Hematopoietic multipotent progenitor cell treated with erythropoietin and hydrocortisone succinate and interleukin-3 and kit ligand, for 8 days (in vitro differentiated cells): ENCODE results near the gene ZCCHC14.
A peak's percentile ranks its signal among the peaks of the same experiment; 100 is the strongest.
"Not testable (repeated sequence)": the region's sequence is repeated elsewhere in the genome, so short reads cannot be mapped to it uniquely, and the experiment has no call there.

Source experiments
- DNase-seq: peaks from one replicate; pipeline ENCODE4 v3.0.0-alpha.2; 2015

ZCCHC14 gene

DNA sequence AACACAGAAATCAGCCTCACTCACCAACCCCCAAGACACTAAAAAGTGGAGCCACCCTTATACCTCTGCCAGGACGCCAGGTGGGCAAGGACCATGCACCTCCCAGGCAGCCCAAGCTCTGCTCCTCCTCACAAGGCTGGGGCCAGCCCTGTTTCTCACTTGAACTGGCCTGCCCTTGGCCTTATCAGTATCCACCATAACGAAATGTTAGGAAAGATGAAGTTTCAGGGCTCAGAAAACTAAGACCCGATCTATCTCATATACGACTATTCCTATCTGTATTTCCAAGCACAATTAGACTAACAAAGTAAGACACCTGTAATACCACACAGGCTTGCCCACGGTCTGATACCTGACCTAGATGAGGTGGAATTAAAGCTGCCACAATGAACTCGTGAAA is 116.2 kb downstream of the ZCCHC14 start:
- peak; percentile 71 for DNase-seq

DNA sequence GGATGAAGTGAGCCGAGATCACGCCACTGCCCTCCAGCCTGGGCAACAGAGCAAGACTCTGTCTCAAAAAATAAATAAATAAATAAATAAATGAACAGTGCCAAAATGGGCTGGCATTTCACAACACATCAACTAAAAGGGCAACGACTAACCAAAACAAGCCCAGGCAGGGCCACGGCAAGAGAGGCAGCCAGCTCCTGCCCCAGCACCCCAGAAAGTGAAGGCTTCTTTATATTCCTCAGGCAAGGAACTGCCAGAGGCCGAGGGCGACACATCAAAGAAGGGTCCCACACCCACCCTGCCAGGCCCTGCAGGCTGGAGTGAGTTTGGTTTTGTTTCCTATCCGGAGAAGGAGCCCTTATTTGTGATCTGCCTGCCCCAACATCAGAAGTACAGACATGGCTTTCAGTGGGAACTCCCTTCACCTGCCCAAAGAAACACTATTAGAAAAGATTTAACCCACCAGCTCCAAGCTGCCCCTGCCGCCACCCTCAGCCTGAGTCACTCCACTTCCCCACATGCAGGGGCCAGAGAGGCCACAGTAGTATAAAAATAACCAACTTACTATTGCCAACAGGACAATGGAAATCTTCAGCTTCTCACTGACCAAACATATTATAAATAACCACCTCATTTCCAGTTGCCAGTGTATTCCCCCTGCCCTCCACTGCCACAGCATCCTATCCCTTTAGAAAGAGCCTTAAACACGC is 117.2 kb downstream of the ZCCHC14 start:
- no peak for DNase-seq

DNA sequence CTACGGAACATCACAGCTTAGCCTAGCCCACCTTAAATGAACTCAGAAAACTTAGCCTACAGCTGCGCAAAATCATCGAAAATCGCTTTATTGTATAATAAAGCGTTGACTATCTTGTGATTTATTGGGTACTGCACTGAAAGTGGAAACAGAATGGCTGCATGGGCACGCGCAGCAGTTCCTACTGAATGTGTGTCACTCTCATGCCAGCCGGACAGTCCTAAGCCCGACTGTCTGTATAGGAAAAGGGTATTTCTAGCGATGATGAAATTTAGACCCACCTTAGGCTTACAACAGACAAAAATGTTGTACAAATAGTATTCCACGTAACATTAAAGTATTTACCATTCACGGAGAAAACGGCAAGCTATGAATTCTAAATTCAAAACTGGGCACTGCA is 118.5 kb downstream of the ZCCHC14 start:
- DNase-seq = no peak

DNA sequence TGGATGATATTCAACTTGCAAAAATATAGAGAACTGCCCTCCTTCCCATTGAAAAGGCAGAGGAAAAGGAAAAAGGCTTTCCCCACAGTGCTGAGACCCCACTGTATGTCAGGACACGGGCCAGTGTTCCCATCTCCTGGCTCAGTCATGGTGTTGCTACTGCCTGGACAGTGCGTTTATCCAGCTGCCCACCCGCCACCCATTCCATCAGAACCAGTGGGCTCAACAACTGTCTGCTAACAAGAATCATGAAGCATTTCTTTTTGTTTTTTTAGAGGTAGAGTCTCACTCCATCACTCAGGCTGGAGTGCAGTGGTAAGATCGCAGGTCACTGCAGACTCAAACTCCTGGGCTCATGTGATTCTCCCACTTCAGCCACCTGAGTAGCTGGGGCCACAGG is 120.5 kb downstream of the ZCCHC14 start:
- no peak for DNase-seq

DNA sequence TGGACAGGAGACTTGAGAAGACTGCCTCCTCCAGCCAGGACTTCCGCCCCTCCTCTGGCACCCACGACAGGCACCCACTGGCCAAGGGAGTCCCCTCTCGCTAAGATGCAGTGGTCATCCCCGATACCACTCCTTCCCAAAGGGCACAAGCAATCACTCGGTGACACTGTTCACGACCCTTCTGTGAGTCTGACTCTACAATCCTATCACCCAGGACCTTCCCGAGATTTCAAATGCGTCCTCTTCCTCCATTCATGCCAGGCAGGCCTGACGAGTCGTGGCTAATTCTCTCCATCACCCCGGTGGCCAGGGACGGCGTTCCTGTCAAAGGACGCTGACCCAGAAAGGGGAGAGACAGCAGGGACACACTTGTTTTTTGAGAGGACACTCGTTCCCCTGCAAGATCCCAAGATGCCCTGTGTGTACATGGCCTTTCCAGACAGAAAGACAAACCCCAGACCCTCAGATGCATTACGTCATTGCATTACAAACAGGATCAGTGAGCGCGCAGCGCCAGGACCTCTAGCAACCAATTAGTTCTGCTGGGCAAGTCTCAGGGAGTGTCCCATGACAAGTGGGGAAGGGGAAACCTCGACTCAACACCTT is 121.5 kb downstream of the ZCCHC14 start:
- DNase-seq = no peak

DNA sequence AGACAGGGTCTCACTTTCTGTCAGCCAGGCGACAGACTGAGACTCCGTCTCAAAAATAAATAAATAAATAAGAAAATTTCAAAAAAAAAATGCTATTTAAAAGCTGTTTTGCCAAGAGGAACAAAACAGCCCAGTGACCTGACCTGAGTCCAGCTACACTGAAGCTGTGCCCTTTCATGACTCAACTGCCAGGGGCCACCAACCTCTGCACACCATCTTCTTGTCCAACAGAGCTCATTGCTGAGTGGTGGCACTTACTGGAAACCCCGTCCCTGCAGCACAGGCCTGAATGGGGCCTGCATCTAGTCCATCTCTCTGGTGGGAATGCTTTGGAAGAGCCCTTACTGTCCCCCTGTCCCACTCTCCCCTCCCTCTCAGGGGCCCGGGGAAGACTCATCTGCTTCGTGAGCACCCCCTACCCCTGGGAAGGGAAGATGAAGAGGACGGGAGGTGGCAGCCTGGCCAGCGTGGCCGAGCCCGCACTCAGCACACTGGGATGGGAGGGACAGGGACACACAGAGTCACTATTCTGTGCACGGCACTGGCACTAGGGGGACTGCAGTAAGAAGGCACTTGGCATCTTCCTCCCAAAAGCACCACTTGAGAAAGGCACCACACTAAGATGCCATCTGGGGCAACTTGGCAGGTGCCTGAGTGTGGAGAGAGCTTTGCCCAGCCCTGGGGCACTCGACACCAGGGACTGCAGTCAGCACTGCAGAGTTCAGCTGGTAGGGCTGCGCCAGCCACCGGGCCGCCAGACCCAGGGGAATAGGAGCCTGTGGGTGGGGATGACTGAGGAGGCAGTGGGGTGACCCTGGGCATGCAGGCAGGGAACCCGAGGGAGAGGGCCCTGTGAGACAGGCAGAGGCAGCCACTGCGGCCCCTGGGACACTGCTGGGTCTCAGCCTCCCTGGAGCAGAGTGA is 122.8 kb downstream of the ZCCHC14 start:
- DNase-seq = no peak

DNA sequence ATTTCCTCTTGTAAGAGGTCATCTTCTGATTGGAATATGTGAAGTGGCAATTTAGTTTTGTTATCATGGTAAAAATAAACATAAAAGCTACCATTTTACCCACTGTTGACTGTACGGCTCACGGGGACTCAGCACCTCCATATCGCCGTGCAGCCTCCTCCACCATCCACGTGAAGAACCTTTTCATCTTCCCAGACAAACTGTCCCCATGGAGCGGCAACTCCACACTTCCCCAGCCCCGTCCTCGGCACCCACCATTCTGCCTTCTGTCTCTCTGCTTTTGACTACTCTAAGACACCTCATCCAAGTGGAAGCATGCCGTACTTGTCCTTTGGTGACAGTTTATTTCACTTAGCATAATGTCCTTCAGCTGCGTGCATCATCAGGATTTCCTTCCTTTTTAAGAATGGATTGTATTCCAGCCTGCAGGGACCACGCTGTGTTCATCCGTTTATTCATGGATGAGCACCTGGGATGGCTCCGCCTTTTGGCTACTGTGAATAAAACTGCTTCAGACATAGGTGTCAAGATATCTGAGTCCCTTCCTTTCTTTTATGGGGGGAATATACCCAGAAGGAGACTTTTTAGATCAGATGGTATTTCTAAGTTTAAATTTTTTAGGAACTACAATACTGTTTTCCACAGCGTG is 123.6 kb downstream of the ZCCHC14 start:
- no peak for DNase-seq

DNA sequence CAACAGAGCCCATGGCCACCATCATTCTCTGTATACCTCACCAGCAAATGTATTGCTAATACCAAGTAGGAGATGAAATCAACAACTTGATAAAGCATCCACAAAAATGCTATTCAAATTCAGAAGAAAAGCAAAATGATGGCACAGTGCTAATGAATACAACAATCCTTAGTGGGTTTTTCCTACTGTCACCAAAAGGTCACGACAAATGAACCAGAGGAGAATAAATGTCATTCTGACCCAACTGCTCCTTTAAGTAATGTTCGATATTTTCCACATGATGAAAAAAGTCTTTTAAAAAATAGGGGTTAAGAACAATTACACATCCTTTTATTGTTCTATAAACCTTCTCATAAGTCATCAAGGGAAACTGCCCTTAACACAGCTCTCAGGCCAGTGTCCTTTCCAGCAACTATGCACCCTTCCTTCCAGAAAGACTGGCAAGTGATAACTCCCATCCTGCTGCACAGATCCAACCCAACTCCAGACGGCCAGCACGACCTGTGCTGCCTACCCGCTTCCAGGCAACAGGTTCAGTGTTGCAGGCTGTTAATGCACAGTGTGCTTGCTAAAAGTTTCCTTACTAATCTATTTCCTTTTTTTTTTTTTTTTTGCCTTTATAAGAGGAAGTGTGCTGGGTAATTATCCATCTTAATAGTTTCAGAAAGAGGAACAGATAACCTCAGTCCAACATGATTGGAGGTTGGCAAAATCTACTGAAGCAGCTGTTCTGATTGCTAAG is 124.6 kb downstream of the ZCCHC14 start:
- no peak for DNase-seq

DNA sequence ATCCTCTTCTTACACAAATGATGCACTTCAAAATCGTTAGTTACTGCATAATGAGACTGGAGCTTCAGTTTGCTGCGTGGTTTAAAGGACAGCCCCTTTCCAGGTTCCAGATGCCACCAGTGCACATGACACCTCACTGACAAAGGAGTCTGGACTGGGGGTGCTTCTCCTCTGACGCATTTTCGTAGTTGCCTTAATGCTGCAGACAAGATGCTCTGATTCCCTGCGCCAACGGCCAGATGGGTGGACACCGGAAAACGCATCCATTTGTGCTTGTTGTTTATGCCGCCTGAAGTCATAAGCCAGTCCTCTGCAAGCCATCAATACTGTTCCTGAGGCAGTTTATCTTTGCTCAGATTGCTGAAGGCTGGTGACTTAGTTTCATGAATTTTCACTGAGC is 125.3 kb downstream of the ZCCHC14 start:
- DNase-seq = no peak

DNA sequence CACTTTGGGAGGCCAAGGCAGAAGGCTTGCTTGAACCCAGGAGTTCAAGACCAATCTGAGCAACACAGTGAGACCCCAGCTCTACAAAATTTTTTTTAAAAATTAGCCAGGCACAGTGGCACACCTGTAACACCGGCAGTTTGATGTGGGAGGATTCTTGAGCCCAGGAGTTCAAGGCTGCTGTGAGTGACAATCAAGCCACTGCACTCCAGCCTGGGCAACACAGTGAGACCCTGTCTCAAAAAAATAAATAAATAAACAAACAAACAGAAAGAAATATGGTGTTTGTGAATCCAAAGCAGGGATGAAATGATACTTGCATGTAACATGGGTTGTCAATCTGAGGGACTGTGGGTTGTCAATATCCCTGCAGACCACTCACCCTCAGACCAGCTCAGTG is 125.9 kb downstream of the ZCCHC14 start:
- no peak for DNase-seq

DNA sequence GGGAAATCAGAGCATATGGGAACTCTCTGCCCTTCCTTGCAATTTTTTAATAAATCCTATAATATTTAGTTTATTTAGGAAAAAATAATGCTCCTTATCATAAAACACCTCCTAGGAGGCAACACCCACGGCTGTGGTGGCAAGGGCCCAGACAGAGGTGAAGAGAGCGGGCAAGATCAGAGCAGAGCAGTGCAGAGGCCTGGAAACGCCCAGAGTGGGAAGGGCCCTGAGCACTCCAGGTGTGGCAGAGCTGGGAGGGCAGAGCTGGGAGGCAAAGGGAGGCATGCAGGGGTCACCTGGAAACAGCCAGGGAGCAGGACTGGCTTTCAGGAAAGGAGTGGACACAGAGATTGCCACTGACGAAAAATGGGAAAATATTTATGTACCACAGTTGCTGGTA is 126.5 kb downstream of the ZCCHC14 start:
- DNase-seq = no peak

DNA sequence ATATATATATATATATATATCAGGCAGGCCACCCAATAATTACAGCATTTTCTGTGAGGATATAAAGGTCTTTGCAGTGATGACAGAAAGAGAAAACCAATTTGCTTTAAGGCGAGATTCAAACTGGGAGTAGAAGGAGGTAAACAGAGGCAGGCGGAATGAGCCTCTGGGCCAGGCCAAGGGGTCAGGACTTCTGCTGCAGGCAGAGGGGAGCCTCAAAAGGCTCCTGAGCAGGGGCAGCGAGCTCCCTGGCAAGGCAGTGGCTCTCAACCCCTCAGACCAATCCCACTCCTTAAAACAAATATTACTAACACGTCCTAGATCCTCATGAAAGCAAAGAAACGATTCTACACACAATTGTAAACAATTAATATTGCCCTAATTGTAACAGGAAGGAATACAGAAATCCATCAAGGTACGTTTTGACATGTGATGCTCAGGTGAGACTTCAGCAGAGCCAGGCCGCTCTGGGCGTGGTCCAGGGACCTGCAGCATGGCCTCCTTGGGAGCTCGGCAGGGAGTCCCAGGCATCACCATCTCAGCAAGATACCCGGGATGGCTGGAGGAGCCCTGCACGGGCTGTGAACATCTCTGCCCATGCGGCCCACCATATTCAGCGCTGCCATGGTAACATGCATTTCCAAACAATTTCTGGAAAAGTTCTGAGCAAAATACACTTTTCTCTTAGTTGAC is 127.7 kb downstream of the ZCCHC14 start:
- DNase-seq = no peak

DNA sequence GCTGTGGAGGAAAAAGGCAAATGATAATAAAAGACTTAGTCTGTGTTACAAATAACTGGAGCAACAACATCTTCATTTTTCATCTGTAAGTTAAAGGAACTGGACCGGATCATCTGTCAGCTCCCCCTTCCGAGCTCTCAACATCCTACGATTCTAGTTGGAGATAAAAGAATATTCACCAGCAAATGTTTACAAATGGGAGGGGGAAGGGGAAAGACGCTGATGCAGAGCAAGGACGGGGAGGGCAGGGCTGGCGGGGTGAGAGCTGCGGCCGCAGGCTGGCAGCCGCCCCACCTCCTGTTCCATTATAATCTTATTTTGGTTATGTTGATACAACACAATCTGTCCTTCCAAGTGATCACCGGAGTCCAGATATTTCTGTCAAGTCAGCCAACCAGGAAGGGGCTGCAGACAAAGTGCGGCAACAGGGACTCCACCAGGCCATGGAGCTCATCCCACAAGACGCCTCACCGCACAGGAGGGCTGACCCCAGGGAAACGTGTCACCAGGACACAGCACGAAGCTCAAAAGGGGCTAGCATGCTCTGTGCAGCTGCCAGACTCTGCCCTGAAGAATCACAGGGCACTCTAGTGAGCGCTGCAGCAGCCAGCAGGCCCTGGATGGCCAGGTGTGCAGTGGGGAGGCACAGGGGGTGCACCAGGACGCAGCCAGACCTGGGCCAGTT is 128.9 kb downstream of the ZCCHC14 start:
- DNase-seq = no peak

DNA sequence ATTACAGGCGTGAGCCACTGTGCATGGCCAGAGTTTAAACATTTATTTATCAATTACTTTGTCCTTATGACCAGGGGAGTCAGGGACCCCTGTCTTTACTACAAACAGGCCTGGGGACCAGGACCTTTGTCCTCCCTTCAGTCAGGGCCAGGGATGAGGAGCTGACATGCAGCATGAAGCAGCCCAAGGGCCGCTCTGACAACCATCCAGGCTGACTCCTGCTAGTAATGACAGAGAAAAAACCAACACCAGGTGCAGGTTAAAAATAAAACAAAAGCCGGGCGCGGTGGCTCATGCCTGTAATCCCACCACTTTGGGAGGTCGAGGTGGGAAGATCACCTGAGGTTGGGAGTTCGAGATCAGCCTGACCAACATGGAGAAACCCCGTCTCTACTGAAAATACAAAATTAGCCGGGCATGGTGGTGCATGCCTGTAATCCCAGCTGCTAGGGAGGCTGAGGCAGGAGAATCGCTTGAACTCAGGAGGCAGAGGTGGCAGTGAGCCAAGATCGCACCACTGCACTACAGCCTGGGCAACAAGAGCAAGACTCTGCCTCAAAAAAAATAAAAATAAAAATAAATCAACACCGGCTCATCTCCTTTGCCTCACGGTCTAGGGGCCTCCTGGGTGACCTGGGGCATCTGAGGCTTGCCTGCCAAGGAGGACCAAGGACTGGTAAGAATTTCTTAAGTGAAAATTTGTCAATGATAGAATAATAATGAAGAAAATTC is 129.8 kb downstream of the ZCCHC14 start:
- DNase-seq = not testable (repeated sequence)

DNA sequence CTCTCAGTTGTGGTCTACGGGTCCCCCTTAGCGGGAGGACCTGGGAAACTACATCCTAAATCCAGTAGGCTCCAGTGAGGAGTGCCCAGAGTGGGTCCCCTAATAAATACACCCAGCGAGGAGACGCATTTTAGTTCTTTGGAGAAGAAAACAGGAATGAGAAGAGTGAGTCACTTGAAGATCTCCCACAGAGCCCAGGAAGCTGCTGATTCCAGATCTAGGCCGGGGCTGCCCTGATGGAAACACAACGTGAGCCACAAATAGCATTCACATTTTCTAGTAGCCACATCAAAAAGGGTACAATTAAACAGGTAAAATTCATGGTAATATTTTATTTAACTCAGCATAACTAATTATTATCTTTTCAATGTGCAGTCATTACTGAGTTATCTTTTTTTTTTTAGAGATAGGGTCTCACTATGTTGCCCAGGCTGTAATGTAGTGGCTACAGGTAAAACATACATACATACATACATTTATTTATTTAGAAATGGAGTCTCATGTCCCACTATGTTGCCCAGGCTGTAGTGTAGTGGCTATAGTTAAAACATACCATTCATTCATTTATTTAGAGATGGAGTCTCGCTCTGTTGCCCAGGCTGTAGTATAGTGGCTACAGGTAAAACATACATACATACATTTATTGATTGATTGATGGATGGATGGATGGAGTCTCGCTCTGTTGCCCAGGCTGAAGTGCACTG is 130.8 kb downstream of the ZCCHC14 start:
- DNase-seq = no peak

DNA sequence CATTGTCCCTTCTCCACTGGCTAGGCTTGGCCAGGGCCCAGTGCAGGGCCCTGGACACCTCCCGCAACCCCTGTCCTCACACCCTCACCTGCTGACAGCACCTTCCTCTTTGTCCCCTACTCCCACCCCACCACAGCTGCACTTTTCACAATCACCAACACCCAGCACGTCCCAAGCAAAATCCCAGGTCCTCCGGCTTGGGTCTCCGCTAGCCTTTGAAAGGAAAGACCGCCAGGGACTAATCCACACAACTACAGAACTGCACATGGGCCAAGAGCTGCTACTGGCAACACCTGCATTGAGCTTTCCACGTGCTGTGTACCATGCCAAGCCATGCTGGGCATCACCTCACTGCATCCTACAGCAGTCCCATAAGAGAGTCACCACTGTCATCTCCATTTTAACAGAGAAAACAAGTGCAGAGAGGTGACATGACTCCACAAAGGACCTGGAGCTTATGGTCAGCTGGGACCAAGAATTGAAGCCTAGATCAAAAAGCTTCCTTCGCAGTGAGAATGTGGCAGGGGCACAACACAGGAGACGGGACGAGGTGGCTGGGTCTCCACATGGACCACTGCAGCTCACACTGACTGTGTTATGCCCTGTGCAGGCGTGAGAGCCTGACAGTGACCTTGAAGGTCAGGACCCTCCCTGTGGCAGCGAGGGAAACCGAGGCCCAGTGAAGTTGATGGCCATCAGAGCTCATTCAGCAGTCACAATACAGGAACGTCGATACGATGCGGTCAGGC is 131.8 kb downstream of the ZCCHC14 start:
- no peak for DNase-seq

DNA sequence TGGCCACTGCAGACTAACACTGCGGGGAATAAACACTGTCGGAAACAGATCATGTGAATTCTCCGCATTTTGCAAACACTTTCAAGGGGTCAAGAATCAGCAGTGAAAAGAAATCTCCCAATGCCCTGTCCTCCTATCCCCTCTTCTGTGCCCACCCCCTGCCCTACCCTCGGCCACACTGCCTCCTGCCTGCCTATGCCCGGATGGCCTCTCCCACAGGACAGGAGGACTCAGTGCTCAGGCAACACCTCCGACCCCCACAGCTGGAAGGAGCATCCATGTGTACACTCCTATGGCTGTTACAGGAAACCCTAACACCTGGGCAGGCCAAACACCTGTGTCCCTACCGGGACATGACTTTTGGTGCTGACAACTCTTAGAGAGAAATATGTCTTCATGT is 133.7 kb downstream of the ZCCHC14 start:
- no peak for DNase-seq

DNA sequence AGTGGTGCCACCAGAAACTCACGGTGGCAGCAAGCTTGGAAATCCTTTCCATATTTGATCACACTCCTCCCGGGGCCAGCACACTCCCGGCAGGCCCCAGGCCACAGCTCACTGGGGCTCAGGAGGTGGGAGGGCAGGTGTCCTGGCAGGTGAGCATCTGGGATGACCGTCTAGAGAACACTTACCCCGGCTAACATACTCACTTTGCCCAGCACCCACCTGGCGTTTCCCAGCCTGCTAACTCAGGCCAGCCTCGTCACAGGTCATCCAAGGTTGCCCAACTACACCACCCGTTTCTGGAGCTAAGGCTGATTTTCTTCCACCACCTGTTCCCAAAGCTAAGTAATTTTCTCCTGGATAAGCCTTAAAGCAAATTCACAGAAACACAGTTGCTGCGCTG is 134.1 kb downstream of the ZCCHC14 start:
- DNase-seq = no peak

DNA sequence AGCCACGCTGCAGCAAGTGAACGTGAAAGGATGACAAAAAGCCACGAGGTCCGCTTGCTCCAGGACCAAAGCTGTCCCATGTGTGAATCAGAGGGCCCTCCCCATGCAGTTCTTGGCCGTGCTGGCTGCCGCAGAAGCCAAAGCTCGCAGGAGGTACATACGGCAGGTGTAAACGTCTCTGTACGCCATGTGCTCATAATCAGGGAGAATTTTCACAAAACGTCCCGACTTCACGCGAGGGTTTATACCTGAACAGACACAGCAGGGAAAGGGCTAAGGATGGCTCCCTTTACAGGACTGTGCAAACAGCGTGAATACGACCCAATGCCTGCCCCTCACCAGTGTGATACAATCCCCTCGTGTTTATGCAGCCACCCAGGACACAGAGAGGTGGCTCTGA is 134.6 kb downstream of the ZCCHC14 start:
- DNase-seq = no peak
